A549 (cell line): ENCODE results near the gene MOK.

Source experiments
- CBX8 ChIP-seq: fragments of 200-600 bp; sonication (generic); IDR thresholded peaks from 2 replicates; pipeline ENCODE4 v1.6.1; 2016
- EHF ChIP-seq: fragments of 250-450 bp; sonication (Bioruptor Pico); IDR thresholded peaks from 2 replicates; pipeline ENCODE4 v1.5.0; 2020; ENCODE audit warnings: mild to moderate bottlenecking
- EP300 ChIP-seq, 2 experiments: fragments of >200 bp; sonication (Bioruptor Twin); formaldehyde crosslinking; IDR thresholded peaks; 2 replicates in 1 of 2; 3 replicates in 1 of 2; pipeline ENCODE4 v1.6.1; 2016 to 2017
- HOXB5 ChIP-seq: fragments of 250-450 bp; sonication (Bioruptor Pico); IDR thresholded peaks from 2 replicates; pipeline ENCODE4 v1.5.0; 2020; ENCODE audit warnings: mild to moderate bottlenecking, moderate library complexity
- JUN ChIP-seq, 2 experiments: fragments of >200 bp; sonication (Bioruptor Twin); formaldehyde crosslinking; IDR thresholded peaks; 2 replicates in 1 of 2; 3 replicates in 1 of 2; pipeline ENCODE4 v1.6.1; 2016 to 2017
- MAFK ChIP-seq: fragments of 450-650 bp; IDR thresholded peaks from 2 replicates; pipeline ENCODE4 v1.6.1; 2014; ENCODE audit not compliant: partially characterized antibody
- PHF8 ChIP-seq: fragments of 200-600 bp; sonication (generic); IDR thresholded peaks from 2 replicates; pipeline ENCODE4 v1.6.1; 2016; ENCODE audit warnings: low read depth, mild to moderate bottlenecking, antibody characterized with exemption, moderate library complexity, borderline replicate concordance
- RAD21 ChIP-seq, 2 experiments: fragments of >200 bp in 1 of 2; sonication (Bioruptor Twin) in 1 of 2; formaldehyde crosslinking in 1 of 2; IDR thresholded peaks in 1 of 2; conservative IDR thresholded peaks in 1 of 2; 2 replicates in 1 of 2; 3 replicates in 1 of 2; pipeline ENCODE4 v1.6.1; 2012 to 2018; ENCODE audit warnings: inconsistent platforms in 1 of 2
- RCOR1 ChIP-seq: fragments of 150-350 bp; IDR thresholded peaks from 2 replicates; pipeline ENCODE4 v1.6.1; 2014; ENCODE audit warnings: antibody characterized with exemption, low read length, low read depth
- TF ChIP-seq, protein P1 (sequence below): fragments of >200 bp; sonication (Bioruptor Twin); formaldehyde crosslinking; IDR thresholded peaks from 3 replicates; pipeline ENCODE4 v1.5.1; 2016
- TF ChIP-seq, protein P2 (sequence below): IDR thresholded peaks from 2 replicates; pipeline ENCODE4 v1.6.1; 2012
- TF ChIP-seq, protein P3 (sequence below): IDR thresholded peaks from 2 replicates; pipeline ENCODE4 v1.6.1; 2012; ENCODE audit warnings: low read depth, borderline replicate concordance

DNA sequence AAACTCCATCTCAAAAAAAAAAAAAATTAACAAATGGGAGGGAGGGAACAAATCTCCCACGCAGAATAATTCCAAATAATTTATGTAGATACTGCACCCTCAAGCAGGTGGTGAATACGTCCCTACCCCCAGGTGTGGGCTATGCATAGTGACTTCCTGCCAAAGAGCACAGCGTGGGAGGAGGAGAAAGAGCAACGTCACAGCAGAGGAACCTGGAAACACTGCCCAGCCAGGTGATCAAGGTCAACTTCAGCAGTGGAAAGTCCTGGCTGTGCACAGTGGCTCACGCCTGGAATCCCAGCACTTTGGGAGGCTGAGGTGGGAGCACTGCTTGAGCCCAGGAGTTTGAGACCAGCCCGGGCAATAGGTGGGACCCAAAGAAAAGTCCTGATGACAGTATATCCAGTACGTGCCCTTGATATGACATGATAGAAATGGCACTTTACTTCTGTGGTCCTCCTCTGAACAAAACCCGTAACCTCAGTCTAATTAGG lies 48.2 kb upstream of the MOK start:
- TF ChIP-seq EHF (CRISPR knock-in tag) (no peak), MAFK (no peak), RAD21 (conservative IDR thresholded peaks at IDR 0.05 in 1 of 2, IDR thresholded peaks at IDR 0.05 in 1 of 2) (no peak), HOXB5 (CRISPR knock-in tag) (no peak), CBX8 (no peak), JUN (IDR thresholded peaks at IDR 0.05) (no peak), PHF8 (no peak), RCOR1 (no peak), EP300 (IDR thresholded peaks at IDR 0.05) (no peak)
- TF ChIP-seq, protein P1, sequence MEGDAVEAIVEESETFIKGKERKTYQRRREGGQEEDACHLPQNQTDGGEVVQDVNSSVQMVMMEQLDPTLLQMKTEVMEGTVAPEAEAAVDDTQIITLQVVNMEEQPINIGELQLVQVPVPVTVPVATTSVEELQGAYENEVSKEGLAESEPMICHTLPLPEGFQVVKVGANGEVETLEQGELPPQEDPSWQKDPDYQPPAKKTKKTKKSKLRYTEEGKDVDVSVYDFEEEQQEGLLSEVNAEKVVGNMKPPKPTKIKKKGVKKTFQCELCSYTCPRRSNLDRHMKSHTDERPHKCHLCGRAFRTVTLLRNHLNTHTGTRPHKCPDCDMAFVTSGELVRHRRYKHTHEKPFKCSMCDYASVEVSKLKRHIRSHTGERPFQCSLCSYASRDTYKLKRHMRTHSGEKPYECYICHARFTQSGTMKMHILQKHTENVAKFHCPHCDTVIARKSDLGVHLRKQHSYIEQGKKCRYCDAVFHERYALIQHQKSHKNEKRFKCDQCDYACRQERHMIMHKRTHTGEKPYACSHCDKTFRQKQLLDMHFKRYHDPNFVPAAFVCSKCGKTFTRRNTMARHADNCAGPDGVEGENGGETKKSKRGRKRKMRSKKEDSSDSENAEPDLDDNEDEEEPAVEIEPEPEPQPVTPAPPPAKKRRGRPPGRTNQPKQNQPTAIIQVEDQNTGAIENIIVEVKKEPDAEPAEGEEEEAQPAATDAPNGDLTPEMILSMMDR = no peak
- TF ChIP-seq, protein P2, sequence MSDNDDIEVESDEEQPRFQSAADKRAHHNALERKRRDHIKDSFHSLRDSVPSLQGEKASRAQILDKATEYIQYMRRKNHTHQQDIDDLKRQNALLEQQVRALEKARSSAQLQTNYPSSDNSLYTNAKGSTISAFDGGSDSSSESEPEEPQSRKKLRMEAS = no peak
- TF ChIP-seq, protein P3, sequence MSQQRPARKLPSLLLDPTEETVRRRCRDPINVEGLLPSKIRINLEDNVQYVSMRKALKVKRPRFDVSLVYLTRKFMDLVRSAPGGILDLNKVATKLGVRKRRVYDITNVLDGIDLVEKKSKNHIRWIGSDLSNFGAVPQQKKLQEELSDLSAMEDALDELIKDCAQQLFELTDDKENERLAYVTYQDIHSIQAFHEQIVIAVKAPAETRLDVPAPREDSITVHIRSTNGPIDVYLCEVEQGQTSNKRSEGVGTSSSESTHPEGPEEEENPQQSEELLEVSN = no peak
